Glomerular visceral epithelial cell (primary cell): ENCODE measurements around the gene STAB2.

Source experiments
- DNase-seq: peaks from one replicate; pipeline ENCODE4 v3.0.0-alpha.2; 2016; ENCODE audit errors: extremely low spot score

STAB2 gene

GRCh38 chr12:103688376-103689063 is 101.4 kb downstream of the STAB2 start:
- DNase-seq = no peak

GRCh38 chr12:103690426-103690825 is 103.4 kb downstream of the STAB2 start:
- no peak for DNase-seq

- no peak for DNase-seq
Measured at GRCh38 chr12:103691063-103691462, 104.0 kb downstream of the STAB2 start.

DNA sequence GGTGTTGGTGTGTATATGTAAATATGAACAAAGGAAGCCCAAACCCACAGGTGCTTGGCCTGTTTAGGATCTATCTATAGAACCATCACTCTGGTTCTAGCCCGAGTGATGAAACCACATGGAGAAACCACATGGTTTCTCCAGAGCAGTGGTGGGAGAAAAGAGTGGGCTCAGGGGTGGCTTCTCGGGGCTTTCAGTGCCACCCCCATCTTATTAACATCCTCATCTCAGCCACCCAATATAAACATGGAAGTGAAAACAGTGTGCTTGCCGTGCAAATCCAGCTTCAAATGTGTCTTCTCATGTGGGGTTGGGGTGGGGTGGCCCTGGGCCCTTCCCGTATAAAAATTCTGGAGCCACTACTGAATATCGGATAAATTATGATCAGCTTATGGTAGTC is 109.0 kb downstream of the STAB2 start:
- no peak for DNase-seq

DNA sequence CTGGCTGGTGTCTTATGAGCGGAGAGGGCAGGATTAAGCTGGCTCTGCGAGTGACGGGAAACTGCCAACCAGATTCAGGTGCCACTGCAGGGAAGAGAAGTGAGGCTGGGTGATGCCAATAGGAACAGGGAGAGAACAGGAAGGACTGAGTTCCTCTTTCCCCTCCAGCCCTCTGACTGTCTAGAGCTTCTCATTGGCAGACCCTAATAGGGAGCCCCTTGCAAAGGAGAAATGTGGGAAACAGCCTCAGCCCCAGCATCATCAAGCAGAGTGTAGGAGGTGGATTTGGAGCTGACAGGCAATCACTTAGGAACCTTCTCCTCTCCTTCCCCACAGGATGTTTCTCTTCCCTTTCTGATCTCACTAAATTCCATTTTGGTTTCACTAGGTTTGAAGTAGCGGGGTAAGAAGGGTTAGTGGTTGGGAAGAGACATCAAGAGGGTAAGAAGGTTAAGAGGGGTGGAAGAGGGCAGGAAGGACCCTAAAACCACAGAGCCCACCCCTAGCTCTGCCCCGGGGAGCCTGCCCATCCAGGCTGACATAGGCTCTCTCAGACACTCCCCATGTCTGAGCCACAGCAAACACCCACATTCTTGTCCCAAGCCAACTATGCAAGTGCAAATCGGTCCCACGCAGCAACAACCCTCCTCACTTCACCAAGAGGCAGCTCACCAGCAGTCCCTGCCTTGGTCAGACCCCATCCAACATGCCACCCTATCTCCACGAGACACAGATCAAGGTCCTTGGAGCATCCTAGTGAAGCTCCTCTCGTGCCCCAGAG is 111.1 kb downstream of the STAB2 start:
- DNase-seq = no peak

DNA sequence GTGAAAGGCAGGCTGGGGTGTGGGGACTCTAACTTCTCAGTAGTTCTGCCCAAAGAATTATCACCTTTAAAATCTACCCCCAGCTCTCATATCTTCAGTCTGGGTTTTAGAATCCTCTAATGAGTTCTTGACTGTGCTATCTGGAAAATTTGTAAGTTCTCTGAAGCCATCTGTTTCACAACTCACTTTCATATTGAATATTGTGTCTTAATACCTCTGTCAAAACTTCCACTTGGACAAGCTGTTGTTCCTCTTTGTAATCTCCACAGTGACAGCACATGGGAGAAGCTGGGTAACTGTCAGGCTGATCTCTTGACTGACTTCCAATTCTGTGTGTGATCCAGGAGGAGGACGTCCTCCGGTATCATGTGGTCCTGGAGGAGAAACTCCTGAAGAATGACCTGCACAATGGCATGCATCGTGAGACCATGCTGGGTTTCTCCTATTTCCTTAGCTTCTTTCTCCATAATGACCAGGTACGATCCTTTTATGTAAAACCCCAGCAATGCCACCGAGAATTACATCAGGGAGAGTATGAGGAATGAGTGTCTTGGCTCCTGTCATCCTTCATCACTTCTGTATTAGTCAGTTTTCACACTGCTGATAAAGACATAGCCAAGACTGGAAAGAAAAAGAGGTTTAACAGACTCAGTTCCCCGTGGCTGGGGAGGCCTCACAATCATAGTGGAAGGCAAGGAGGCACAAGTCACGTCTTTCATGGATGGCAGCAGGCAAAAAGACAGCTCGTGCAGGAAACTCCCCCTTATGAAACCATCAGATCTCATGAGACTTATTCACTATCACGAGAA is 111.9 kb downstream of the STAB2 start:
- DNase-seq = no peak

DNA sequence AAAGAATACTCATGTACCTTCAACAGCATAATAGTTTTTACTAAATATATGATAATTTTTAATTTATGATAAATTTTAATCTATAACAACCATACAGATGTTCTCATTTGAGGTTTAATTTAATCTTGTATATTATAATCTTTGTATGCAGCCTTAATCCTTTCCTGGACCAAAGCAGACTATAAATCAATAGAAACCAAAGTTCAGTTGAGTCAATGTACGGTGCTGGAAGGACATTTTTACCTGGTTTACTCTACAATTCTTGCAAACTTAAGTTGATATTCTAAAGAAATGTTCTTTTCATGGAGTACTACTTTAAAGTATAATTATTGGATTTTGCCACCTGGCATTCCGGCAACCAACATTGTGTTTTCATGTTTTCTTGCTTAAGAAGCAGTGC is 118.0 kb downstream of the STAB2 start:
- DNase-seq = no peak

- DNase-seq = no peak
Measured at GRCh38 chr12:103705927-103706326, 118.9 kb downstream of the STAB2 start.

DNA sequence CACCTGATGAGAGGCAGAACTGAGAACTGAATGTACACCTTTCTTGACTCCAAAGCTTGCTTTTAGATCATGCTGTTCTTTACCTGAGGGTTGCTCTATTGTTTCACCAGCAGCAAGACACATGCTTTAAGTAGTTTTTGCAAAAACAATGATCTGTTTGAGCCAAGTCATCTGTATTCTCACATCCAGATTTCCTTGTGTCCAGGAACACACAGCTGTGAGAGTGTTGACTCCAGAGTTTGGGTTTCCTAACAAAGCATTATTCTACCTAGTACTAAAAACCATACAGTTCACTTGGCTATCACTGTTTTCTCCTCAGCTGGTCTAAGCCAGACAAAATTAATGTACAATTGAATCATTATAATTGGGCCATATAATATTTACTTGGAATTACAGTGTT is 120.4 kb downstream of the STAB2 start:
- DNase-seq = no peak

GRCh38 chr12:103710544-103710943 is 123.5 kb downstream of the STAB2 start:
- DNase-seq = no peak

- no peak for DNase-seq
Measured at GRCh38 chr12:103712216-103712615, 125.1 kb downstream of the STAB2 start.

DNA sequence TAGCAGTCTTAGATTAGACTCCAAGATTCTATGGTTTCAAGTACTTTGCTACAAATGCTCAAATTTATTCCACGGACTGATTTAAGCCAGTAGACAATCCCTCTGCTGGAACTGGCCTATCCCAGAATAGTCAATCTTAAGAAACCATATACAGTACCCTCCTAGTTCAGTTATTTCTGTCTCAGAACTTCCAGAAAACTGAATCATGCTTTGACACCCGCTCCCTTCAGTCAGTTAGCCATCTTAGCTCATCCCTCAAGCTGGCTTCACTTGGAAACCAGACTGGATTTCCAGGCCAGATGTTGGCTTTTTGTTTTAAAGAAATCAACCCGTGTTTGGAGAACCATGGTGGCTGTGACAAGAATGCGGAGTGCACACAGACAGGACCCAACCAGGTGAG is 128.4 kb downstream of the STAB2 start:
- DNase-seq = no peak

GRCh38 chr12:103716517-103717196 is 129.6 kb downstream of the STAB2 start:
- DNase-seq = no peak

DNA sequence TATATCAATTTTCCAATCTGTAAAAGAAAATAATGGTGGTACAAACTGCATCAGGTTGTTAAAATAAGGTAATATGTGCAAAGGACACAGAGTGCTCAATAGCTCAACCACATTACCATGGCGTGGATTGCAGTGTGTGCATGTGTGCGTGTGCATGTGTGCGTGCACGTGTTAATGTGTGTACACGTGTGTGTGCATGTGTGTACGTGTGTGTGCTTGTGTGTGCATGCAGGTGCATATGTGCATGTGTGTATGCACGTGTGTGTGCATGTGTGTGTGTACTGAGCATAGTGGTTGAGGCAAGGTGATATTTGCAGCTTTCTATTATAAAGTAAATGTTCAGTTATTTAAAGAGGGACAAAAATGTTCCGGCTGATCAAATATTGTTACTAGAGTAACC is 138.3 kb downstream of the STAB2 start:
- no peak for DNase-seq

DNA sequence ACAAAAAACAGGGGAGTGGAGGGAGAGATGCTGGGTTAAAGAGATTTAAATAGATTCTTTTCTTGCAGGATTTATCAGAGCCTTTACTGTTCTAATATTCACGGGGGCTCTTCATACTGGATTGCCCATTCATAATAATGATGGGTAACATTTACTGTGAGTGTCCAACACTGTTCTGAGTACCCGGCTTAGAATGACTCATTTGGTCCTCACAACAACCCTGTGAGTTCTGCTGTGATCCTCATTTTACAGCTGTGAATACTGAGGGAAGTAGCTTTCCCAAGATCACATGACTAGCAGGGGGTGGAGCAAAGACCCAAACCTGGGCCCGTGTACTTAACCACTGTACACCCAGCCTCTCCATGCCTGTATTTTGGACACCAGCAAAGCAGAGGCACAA is 140.6 kb downstream of the STAB2 start:
- no peak for DNase-seq

GRCh38 chr12:103728323-103728722 is 141.2 kb downstream of the STAB2 start:
- no peak for DNase-seq

DNA sequence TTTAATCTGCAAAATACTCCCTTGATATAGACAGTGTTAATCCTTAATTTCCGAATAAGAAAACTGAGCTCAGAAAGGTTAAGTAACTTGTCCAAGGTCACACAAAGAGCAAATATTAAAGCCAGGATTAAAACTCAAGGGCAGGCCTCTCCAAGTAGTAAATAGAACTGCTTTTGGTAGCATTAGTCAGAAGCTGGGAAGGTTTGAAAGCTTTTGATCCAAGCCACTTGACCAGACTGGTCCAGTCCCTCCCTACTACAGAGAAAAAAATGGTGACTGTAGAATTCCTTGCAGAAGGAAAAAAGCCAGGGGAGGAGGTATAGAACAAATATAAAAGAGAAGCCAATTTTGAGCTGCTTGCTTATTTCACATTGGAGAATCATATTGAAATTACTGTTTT is 142.4 kb downstream of the STAB2 start:
- no peak for DNase-seq

GRCh38 chr12:103731539-103731938 is 144.5 kb downstream of the STAB2 start:
- DNase-seq = no peak

DNA sequence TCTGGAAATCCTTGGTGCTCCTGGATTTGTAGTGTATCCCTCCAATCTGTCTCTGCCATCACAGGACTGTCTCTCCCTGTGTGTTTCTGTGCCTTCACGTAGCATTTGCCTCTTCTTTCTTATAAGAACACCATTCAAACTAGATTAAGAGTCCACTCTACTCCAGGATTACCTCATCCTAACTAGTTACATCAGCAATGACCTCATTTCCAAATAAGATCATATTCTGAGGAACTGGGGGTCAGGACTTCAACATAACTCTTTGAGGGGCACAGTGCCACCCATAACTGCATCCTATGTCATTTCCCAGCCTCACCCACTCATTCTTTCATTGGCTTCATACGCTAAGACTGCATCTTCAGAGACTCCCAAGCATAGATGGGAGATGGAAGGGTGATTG is 147.8 kb downstream of the STAB2 start:
- no peak for DNase-seq

- DNase-seq = no peak
Measured at GRCh38 chr12:103735291-103735690, 148.2 kb downstream of the STAB2 start.

DNA sequence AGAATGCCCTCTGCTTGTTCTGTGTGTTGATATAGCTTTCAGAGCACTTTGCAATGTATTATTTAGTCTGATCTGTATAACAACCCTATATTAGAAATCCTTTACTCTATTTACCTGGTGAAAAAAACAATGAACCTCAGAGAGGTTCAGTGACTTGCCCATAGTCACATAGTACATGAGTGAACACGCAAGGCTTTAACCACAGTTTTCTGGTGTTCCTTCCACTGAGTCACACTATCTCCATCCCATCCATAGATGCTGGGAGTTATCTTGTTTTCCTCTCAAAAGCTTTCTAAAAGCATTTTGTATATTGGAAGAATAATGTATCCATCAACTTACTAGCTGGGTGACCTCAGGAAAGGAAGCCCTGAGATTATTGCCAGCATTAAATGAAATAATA is 149.5 kb downstream of the STAB2 start:
- DNase-seq = no peak

- DNase-seq = no peak
Measured at GRCh38 chr12:103737881-103738280, 150.8 kb downstream of the STAB2 start.
